Loucy (cell line): Measurements from ENCODE around the gene EIF2B4.

Source experiments
- EZH2phosphoT487 ChIP-seq: fragments of 200-600 bp; IDR thresholded peaks from 2 replicates; pipeline ENCODE4 v1.6.1; 2018; ENCODE audit warnings: antibody characterized with exemption, mild to moderate bottlenecking, moderate library complexity, borderline replicate concordance
- TF ChIP-seq, protein P1 (sequence below): fragments of 200-600 bp; sonication (generic); conservative IDR thresholded peaks from 2 replicates; pipeline ENCODE4 v1.5.1; 2014; ENCODE audit warnings: mild to moderate bottlenecking, antibody characterized with exemption, low read length

- TF ChIP-seq, protein P1, sequence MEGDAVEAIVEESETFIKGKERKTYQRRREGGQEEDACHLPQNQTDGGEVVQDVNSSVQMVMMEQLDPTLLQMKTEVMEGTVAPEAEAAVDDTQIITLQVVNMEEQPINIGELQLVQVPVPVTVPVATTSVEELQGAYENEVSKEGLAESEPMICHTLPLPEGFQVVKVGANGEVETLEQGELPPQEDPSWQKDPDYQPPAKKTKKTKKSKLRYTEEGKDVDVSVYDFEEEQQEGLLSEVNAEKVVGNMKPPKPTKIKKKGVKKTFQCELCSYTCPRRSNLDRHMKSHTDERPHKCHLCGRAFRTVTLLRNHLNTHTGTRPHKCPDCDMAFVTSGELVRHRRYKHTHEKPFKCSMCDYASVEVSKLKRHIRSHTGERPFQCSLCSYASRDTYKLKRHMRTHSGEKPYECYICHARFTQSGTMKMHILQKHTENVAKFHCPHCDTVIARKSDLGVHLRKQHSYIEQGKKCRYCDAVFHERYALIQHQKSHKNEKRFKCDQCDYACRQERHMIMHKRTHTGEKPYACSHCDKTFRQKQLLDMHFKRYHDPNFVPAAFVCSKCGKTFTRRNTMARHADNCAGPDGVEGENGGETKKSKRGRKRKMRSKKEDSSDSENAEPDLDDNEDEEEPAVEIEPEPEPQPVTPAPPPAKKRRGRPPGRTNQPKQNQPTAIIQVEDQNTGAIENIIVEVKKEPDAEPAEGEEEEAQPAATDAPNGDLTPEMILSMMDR = no peak
- TF ChIP-seq EZH2phosphoT487 = no peak
Observed at GRCh38 chr2:27323596-27324285, 46.4 kb downstream of the EIF2B4 start.
